Measurements from ENCODE around the gene KCNQ1. TPM values are rescaled to one million over a fixed set of nuclear protein-coding genes. Genes with fewer than 3 reads are reported as not detected.

The KCNQ1 gene
- total and polyA plus RNA-seq, 2 of the 13 experiments (the other 11 are each of a cell fraction or from before 2014, with no cell fraction given), result 0.02 to 0.08 TPM

GRCh38 chr11:2395211-2395730, 49.5 kb upstream of the KCNQ1 start:
- POLR2A ChIA-PET, result no interaction called here
- H3K4me1 ChIP-seq (ENCODE audit: insufficient read depth, low read length), result peaks cover 12% of the 10 kb centered on the region
- H3K9ac ChIP-seq (ENCODE audit: insufficient read depth, low read depth, low read length), result no peak overlapping the region

More at GRCh38 chr11:2395211-2395730, 49.5 kb upstream of the KCNQ1 start:
- H3K36me3 ChIP-seq (replicated peaks in 1 of 2; ENCODE audit: control insufficient read depth in 1 of 2, insufficient read depth in 2 of 2, low read length in 2 of 2), result no peaks in the 10 kb centered on the region
- FAIRE-seq (no peak), DNase-seq (ENCODE audit: low spot score) (no peak), ATAC-seq (no peak)
- no peak overlapping the region for H3K27ac ChIP-seq (ENCODE audit: extremely low read length, insufficient read depth, low read length)
- no peak overlapping the region for H3K4me2 ChIP-seq (ENCODE audit: low read depth, low read length)
- intact Hi-C loops (cut with micrococcal nuclease; ENCODE audit: unreplicated experiment) (no loop called here), in situ Hi-C loops (cut with HindIII; ENCODE audit: extremely low pct_ligation_motif_present, low pct_unique_long_range_greater_than_20kb) (no loop called here)
- no peak overlapping the region for H2AFZ ChIP-seq (ENCODE audit: low read length)
- no CpG with 5 or more reads among the region's 26 CpGs for WGBS (ENCODE audit: low lambda C conversion rate)
- CTCF ChIA-PET (ENCODE audit: low intra/inter-chr PET ratio, low total read pairs), result no interaction called here
- BruUV-seq (replicated peaks), result no TSS peak
- no peaks in the 10 kb centered on the region for H3K79me2 ChIP-seq (ENCODE audit: insufficient read depth, low read length)
- peaks cover 8 to 23% of the 10 kb centered on the region in 2 experiments; a peak in 4 of 5 replicates for H3K27me3 ChIP-seq (ENCODE audit: control insufficient read depth in 1 of 2, insufficient read depth in 2 of 2, low read length in 2 of 2)
- TF ChIP-seq KAT7 (CRISPR knock-in tag; IDR thresholded peaks at IDR 0.05; ENCODE audit: borderline replicate concordance) (no peak), ZNF124 (CRISPR knock-in tag; IDR thresholded peaks at IDR 0.05) (no peak), ZNF792 (CRISPR knock-in tag; IDR thresholded peaks at IDR 0.05) (no peak), HDAC6 (IDR thresholded peaks at IDR 0.05; ENCODE audit: low read depth, low read length) (no peak), ZNF484 (CRISPR knock-in tag; IDR thresholded peaks at IDR 0.05; ENCODE audit: borderline replicate concordance, low read depth) (no peak), ZNF232 (CRISPR knock-in tag; IDR thresholded peaks at IDR 0.05; ENCODE audit: borderline replicate concordance) (no peak), RBM22 (optimal IDR thresholded peaks at IDR 0.05; ENCODE audit: low read length) (no peak), ZNF7 (CRISPR knock-in tag; IDR thresholded peaks at IDR 0.05) (no peak)
- TF ChIP-seq, protein P1, sequence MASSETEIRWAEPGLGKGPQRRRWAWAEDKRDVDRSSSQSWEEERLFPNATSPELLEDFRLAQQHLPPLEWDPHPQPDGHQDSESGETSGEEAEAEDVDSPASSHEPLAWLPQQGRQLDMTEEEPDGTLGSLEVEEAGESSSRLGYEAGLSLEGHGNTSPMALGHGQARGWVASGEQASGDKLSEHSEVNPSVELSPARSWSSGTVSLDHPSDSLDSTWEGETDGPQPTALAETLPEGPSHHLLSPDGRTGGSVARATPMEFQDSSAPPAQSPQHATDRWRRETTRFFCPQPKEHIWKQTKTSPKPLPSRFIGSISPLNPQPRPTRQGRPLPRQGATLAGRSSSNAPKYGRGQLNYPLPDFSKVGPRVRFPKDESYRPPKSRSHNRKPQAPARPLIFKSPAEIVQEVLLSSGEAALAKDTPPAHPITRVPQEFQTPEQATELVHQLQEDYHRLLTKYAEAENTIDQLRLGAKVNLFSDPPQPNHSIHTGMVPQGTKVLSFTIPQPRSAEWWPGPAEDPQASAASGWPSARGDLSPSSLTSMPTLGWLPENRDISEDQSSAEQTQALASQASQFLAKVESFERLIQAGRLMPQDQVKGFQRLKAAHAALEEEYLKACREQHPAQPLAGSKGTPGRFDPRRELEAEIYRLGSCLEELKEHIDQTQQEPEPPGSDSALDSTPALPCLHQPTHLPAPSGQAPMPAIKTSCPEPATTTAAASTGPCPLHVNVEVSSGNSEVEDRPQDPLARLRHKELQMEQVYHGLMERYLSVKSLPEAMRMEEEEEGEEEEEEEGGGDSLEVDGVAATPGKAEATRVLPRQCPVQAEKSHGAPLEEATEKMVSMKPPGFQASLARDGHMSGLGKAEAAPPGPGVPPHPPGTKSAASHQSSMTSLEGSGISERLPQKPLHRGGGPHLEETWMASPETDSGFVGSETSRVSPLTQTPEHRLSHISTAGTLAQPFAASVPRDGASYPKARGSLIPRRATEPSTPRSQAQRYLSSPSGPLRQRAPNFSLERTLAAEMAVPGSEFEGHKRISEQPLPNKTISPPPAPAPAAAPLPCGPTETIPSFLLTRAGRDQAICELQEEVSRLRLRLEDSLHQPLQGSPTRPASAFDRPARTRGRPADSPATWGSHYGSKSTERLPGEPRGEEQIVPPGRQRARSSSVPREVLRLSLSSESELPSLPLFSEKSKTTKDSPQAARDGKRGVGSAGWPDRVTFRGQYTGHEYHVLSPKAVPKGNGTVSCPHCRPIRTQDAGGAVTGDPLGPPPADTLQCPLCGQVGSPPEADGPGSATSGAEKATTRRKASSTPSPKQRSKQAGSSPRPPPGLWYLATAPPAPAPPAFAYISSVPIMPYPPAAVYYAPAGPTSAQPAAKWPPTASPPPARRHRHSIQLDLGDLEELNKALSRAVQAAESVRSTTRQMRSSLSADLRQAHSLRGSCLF (CRISPR knock-in tag; IDR thresholded peaks at IDR 0.05; ENCODE audit: borderline replicate concordance), result no peak
- H3K4me3 ChIP-seq (replicated peaks in 1 of 3; ENCODE audit: insufficient read depth in 1 of 3, low read depth in 2 of 3, low read length in 3 of 3), result no peak overlapping the region
- H4K20me1 ChIP-seq (ENCODE audit: insufficient read depth, low read length), result no peaks in the 10 kb centered on the region
- no peaks in the 10 kb centered on the region for H3K9me3 ChIP-seq (ENCODE audit: low read length)

Data from HepG2 (cell line).